ENCODE results near the gene SLC46A1.

DNA sequence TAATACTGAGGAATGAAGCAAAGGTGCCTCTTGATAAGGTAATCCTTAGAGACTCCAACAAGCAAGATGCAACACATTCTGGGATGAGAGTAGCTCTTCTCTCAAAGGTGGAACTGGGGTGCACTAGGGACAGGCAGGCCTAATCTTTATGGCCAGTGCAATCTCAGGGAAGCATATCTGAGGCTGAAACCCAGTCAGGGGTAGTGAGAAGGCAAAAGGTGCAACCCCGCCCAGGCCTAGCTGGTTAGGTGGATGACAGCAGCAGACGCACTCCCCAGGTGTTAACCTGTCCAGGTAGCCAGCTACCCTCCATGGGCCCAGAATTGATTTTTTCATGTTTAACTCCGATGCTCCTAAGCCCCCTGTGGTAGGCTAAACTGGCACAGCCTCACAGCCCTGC is 9.9 kb upstream of the SLC46A1 start:
- TF ChIP-seq, protein P1, sequence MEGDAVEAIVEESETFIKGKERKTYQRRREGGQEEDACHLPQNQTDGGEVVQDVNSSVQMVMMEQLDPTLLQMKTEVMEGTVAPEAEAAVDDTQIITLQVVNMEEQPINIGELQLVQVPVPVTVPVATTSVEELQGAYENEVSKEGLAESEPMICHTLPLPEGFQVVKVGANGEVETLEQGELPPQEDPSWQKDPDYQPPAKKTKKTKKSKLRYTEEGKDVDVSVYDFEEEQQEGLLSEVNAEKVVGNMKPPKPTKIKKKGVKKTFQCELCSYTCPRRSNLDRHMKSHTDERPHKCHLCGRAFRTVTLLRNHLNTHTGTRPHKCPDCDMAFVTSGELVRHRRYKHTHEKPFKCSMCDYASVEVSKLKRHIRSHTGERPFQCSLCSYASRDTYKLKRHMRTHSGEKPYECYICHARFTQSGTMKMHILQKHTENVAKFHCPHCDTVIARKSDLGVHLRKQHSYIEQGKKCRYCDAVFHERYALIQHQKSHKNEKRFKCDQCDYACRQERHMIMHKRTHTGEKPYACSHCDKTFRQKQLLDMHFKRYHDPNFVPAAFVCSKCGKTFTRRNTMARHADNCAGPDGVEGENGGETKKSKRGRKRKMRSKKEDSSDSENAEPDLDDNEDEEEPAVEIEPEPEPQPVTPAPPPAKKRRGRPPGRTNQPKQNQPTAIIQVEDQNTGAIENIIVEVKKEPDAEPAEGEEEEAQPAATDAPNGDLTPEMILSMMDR (conservative IDR thresholded peaks at IDR 0.05 in 1 of 2, IDR thresholded peaks at IDR 0.05 in 1 of 2; ENCODE audit: low read depth in 1 of 2, low read length in 2 of 2): no peak
- no peak for TF ChIP-seq EZH2 (IDR thresholded peaks at IDR 0.05; ENCODE audit: low read length, missing control alignments)

All from fibroblast of lung (primary cell).